Measurements from ENCODE around the gene PLPP3. TPM values are rescaled to one million over a fixed set of nuclear protein-coding genes. Genes with fewer than 3 reads are reported as not detected.

The PLPP3 gene
- 24.6 to 31.4 TPM (median 27.6 TPM) in 5 replicates for total RNA-seq (2022; extraction: Qiagen RNA extraction)

DNA sequence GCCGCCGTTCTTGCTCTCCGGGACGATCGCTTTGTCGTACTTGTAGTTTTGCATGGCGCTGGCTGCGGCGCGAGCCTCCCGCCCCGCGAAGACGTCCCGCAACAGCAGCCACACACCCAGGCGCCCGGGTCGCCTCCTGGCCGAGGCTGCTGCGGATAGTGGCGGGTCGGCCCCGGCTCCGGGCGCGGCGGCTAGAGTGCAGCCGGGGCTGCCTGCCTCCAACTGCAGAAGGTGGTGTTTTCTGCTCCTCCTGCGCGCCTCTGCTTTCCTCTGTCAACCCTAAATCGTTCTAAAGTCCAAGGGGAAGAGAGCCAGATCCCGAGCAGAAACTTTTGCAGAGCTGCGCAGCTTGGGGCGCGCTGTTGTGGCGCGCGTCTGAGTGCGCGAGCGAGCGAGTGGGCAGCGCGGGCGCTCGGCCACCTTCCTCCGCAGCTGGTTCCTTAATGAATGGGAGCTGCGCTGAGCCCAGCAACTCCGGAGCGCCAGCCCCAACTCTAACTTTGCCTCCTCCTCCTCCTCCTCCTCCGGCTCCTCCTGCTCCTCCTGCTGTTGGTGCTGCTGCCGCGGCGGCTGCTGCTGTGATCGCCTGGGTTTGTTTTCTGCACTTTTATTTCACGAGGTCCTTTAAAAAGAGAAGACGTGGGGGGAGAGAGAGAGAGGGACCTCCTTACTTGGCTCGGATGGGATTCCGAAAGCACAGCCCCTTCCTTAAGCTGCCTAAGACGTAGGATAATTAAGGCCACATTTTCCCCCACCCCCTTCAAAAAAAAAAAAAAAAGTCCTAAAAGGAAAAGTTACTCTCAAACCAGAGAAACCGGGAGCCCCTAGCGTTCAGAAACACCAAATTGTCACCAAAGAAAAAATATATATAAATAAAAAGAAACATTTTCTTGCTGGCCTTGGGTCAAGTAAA, at the start of gene PLPP3:
PLPP3 (minus strand) TSS at position 601 of the 913 bp plus-strand sequence; CDS start at position 54, 547 bp downstream.

Other genes with a start within 250 kb of the PLPP3 start
- 1.5 to 2.3 TPM (median 1.8 TPM) in 5 replicates for gene PRKAA2, start 65.8 kb upstream of the PLPP3 start, total RNA-seq (2022; extraction: Qiagen RNA extraction)
- not detected in 5 replicates for gene FYB2, start 239.8 kb upstream of the PLPP3 start, total RNA-seq (2022; extraction: Qiagen RNA extraction)